ENCODE measurements around the gene CCDC171. TPM values are rescaled to one million over a fixed set of nuclear protein-coding genes. Genes with fewer than 3 reads are reported as not detected.

Gene CCDC171
- total and polyA plus RNA-seq, 7 donors = 0.20 to 1.6 (median 0.44) TPM

DNA sequence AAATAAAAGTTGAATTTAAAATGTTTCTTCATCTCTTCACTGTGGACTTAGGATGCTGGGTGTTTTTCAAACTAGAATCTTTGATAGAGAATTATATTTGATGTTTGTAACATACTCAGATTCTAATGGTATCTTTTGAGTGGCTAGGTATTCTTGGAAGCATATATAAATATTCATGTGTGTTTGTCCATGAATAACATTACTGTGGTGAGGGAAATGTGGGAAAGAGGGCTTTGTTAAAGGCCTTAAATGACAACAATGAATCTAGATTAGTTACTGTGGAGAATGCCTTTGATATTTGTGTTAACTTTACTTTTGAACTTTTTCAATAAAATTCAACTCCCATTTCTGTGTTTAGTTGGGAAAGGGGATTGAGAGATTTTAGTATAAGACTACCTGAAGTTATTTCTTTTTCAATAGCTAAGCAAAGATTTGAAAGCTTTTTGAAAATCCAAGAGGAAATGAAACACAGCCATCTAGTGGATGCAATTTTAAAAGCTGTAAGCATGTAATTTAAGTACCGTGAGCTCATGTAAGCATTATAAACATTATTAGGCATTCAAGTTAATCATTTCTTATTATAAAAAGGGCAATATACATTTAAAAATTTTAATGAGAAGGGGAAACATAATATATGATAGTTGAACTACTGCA is 69.6 kb downstream of the CCDC171 start:
- Histone ChIP-seq H3K4me1 (no peaks in the 10 kb centered on the region), H3K4me3 (no peak overlapping the region), H3K27me3 (ENCODE audit: insufficient read depth in 3 of 3, low read length in 2 of 3) (no peaks in the 10 kb centered on the region), H3K36me3 (ENCODE audit: insufficient read depth in 1 of 2, low read depth in 1 of 2) (no peaks in the 10 kb centered on the region), H3K27ac (no peak overlapping the region), H3K9me3 (no peaks in the 10 kb centered on the region)
- ATAC-seq = no peak
- intact Hi-C loops (cut with DNase I) = no loop called here
- 21 to 27% (median 26%) methylated on average over 1 of the region's 1 CpG for WGBS, 3 donors
- TF ChIP-seq, protein P1, sequence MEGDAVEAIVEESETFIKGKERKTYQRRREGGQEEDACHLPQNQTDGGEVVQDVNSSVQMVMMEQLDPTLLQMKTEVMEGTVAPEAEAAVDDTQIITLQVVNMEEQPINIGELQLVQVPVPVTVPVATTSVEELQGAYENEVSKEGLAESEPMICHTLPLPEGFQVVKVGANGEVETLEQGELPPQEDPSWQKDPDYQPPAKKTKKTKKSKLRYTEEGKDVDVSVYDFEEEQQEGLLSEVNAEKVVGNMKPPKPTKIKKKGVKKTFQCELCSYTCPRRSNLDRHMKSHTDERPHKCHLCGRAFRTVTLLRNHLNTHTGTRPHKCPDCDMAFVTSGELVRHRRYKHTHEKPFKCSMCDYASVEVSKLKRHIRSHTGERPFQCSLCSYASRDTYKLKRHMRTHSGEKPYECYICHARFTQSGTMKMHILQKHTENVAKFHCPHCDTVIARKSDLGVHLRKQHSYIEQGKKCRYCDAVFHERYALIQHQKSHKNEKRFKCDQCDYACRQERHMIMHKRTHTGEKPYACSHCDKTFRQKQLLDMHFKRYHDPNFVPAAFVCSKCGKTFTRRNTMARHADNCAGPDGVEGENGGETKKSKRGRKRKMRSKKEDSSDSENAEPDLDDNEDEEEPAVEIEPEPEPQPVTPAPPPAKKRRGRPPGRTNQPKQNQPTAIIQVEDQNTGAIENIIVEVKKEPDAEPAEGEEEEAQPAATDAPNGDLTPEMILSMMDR (IDR thresholded peaks at IDR 0.05) = no peak
- DNase-seq = no peak

DNA sequence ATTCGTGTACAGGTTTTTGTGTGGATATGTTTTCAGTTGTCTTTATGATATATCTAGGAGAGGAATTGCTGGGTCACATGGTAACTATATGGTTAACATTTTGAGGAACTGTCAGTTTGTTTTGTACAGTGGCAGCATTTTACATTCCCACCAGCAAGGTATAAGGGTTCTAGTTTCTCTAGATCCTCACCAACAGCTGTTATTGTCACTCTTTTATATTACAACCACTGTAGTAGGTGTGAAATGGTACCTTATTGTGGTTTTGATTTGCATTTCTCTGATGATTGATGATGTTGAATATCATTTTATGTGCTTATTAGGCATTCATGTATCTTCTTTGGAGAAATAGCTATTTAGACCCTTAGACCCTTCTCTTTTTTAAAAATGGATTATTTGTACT is 82.9 kb downstream of the CCDC171 start:
- ATAC-seq (no peak), DNase-seq (no peak)
- no peak overlapping the region for H3K4me3 ChIP-seq
- no peaks in the 10 kb centered on the region for H3K4me1 ChIP-seq
- H3K36me3 ChIP-seq (ENCODE audit: insufficient read depth in 1 of 2, low read depth in 1 of 2) = no peaks in the 10 kb centered on the region
- intact Hi-C loops (cut with DNase I) = no loop called here
- WGBS, 3 donors = 73 to 85% (median 84%) methylated on average over 1 of the region's 1 CpG
- TF ChIP-seq, protein P1 (IDR thresholded peaks at IDR 0.05) = no peak
- no peaks in the 10 kb centered on the region for H3K27me3 ChIP-seq (ENCODE audit: insufficient read depth in 3 of 3, low read length in 2 of 3)
- H3K27ac ChIP-seq = no peak overlapping the region
- no peaks in the 10 kb centered on the region for H3K9me3 ChIP-seq

DNA sequence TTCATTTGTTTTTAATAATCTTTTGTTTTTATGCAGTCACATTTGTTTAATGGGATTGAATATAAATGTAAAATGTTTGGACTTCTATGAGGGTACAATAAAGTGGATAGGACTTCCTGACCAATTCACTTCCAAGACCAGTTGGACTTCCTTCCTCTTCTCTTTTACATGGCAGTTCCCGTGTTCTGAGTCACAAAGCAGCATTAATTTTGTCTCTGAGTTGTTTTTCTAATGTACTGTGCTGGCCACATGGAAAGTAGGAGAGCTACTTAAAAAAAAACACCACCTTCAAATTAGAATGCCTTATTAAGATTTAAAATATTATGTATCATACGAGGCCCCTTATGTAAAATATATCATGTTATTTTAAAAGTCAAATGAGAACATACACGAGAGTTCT is 87.3 kb downstream of the CCDC171 start:
- H3K36me3 ChIP-seq (ENCODE audit: insufficient read depth in 1 of 2, low read depth in 1 of 2) = no peaks in the 10 kb centered on the region
- no peaks in the 10 kb centered on the region for H3K4me1 ChIP-seq
- no peak overlapping the region for H3K4me3 ChIP-seq
- intact Hi-C loops (cut with DNase I) = no loop called here
- TF ChIP-seq, protein P1 (IDR thresholded peaks at IDR 0.05) = no peak
- no peaks in the 10 kb centered on the region for H3K9me3 ChIP-seq
- 67 to 69% (median 69%) methylated on average over 3 of the region's 3 CpGs for WGBS, 3 donors
- no peak overlapping the region for H3K27ac ChIP-seq
- ATAC-seq (no peak), DNase-seq (no peak)
- H3K27me3 ChIP-seq (ENCODE audit: insufficient read depth in 3 of 3, low read length in 2 of 3) = no peaks in the 10 kb centered on the region

DNA sequence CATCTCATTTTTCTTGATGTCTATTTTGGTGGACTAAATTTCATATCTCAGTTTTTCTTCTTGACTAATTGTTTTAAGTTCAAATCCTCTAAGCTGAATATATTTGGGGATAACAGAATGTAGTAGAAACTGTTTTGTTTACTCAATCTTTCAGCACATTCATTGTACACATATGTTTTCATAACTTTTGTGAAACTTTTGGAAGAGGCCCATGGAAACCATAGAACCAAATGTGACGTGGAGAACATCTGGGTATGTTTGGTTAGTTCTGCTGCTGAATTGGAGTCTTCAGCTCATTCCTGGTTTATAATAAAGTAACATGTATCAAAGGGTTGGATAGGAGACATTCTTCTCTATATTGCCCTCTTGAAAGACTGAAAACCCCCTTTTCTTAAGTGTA is 88.4 kb downstream of the CCDC171 start:
- H3K4me1 ChIP-seq = no peaks in the 10 kb centered on the region
- no peak overlapping the region for H3K27ac ChIP-seq
- intact Hi-C loops (cut with DNase I) = no loop called here
- no peaks in the 10 kb centered on the region for H3K27me3 ChIP-seq (ENCODE audit: insufficient read depth in 3 of 3, low read length in 2 of 3)
- H3K9me3 ChIP-seq = no peaks in the 10 kb centered on the region
- no peak for DNase-seq
- TF ChIP-seq, protein P1 (IDR thresholded peaks at IDR 0.05) = no peak
- WGBS, 3 donors = 88 to 92% (median 89%) methylated on average over 1 of the region's 1 CpG
- H3K36me3 ChIP-seq (ENCODE audit: insufficient read depth in 1 of 2, low read depth in 1 of 2) = no peaks in the 10 kb centered on the region
- no peak overlapping the region for H3K4me3 ChIP-seq
- no peak for ATAC-seq

DNA sequence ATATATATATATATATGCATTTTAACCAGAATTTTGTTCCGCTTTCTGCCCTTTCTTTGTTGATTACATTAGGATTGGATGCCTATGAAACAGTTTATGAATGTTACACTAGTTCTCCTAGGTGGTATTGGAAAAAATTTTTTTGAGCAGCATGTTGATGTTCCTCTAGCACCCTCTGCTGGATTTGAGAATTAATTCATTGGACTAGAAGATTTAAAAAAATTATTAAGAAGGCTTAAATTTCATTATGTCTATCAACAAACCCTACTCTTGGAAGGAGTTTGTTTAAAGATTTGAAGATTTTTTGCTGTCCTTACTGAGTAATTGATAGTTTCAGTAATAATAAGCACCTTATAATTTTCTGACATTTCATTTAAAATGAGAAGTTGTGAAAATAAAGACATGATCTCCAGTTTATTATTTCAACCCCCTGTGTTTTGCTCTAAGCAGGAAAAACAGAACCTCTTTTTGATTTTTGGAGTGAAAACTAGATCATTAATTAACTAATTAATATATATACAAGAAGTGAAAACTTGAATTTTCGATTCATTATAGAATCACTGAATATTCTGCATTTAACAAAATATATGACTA is 89.6 kb downstream of the CCDC171 start:
- DNase-seq = no peak
- no peak overlapping the region for H3K4me3 ChIP-seq
- intact Hi-C loops (cut with DNase I) = no loop called here
- no peaks in the 10 kb centered on the region for H3K36me3 ChIP-seq (ENCODE audit: insufficient read depth in 1 of 2, low read depth in 1 of 2)
- WGBS, 3 donors = 48 to 99% (median 50%) methylated on average over 2 of the region's 2 CpGs
- no peaks in the 10 kb centered on the region for H3K9me3 ChIP-seq
- H3K4me1 ChIP-seq = no peaks in the 10 kb centered on the region
- no peak overlapping the region for H3K27ac ChIP-seq
- TF ChIP-seq, protein P1 (IDR thresholded peaks at IDR 0.05) = peak; percentile 47
- no peak for ATAC-seq
- no peaks in the 10 kb centered on the region for H3K27me3 ChIP-seq (ENCODE audit: insufficient read depth in 3 of 3, low read length in 2 of 3)

All from psoas muscle (tissue), 8 donors.